Activated CD4-positive, alpha-beta T cell treated with anti-CD3 and anti-CD28 coated beads for 24 hours (primary cell): Measurements from ENCODE around the gene CLIC4.
"Not testable (repeated sequence)": the region's sequence is repeated elsewhere in the genome, so short reads cannot be mapped to it uniquely, and the experiment has no call there.

Experiments
- DNase-seq, 2 donors: peaks; one replicate each; pipeline ENCODE4 v3.0.0-alpha.2; 2020; ENCODE audit warnings: low read depth in 2 of 2

Gene CLIC4

DNA sequence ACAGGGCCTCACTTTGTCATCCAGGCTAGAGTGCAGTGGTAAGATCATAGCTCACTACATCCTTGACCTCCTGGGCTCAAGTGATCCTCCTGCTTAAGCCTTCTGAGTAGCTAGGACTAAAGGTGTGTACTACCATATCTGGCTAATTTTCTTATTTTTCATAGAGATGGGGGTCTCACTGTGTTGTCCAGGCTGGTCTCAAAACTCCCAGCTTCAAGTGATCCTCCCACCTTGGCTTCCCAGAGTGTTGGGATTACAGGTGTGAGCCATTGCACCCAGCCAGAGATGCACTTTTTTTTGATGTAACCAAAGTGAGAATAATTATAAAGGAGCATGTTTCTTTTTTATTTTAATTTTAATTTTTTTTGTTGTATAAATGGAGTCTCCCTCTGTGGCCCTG, 28.4 kb downstream of the CLIC4 start:
- no peak for DNase-seq

GRCh38 chr1:24775348-24775747, 30.1 kb downstream of the CLIC4 start:
- no peak for DNase-seq

- DNase-seq, result no peak
Observed at GRCh38 chr1:24775916-24776315, 30.7 kb downstream of the CLIC4 start.

GRCh38 chr1:24776821-24777220, 31.6 kb downstream of the CLIC4 start:
- DNase-seq, result no peak

GRCh38 chr1:24778141-24778540, 32.9 kb downstream of the CLIC4 start:
- no peak for DNase-seq

DNA sequence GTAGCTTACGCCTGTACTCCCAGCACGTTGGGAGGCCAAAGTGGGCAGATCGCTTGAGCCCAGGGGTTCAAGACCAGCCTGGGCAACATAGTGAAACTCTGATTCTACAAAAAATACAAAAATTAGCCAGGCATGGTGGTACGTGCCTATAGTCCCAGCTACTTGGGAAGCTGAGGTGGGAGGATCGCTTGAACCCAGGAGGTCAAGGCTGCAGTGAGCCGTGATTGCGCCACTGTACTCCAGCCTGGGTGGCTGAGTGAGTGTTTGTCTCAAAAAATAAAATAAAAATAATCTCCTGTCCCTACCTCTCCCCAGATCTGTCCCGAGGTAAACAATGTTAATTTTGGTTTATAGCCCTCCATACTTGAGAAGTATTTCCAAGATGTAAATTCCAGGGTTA, 34.0 kb downstream of the CLIC4 start:
- not testable (repeated sequence) for DNase-seq

- DNase-seq, result no peak
Observed at GRCh38 chr1:24779689-24780464, 34.6 kb downstream of the CLIC4 start.

DNA sequence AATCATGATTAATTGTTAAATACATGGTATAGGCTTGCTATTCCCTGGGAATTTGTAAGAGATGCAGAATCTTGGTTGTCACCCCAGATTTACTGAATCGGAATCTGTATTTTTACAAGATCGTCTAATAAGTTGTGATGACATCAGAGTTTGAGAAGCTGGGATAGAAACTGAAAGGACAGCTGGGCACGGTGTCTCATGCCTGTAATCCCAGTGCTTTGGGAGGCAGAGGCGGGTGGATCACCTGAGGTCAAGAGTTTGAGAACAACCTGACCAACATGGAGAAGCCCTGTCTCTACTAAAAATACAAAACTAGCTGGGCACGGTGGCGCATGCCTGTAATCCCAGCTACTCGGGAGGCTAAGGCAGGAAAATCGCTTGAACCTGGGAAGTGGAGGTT, 35.4 kb downstream of the CLIC4 start:
- DNase-seq, result not testable (repeated sequence)

- no peak for DNase-seq
Observed at GRCh38 chr1:24782689-24783088, 37.4 kb downstream of the CLIC4 start.

- DNase-seq, result no peak
Observed at GRCh38 chr1:24783713-24784112, 38.5 kb downstream of the CLIC4 start.

DNA sequence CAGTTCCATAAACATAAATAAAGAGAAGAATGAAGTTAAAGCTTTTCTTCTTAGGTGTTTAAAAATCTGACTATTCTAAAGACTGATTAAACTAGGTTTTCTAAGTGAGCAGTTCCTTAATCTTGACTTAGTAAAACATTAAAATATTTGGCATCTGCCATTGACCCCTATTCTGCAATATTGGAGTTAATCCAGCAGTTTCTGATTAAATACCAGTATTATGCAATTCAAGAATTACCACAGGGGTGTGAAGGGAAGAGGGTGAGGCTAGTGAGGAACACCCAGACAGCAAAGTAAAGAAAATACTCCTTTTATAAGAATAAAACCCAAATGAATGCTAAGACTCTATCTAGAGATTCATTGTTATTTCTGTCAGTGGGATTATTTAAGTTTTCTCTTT, 40.9 kb downstream of the CLIC4 start:
- DNase-seq, result no peak

DNA sequence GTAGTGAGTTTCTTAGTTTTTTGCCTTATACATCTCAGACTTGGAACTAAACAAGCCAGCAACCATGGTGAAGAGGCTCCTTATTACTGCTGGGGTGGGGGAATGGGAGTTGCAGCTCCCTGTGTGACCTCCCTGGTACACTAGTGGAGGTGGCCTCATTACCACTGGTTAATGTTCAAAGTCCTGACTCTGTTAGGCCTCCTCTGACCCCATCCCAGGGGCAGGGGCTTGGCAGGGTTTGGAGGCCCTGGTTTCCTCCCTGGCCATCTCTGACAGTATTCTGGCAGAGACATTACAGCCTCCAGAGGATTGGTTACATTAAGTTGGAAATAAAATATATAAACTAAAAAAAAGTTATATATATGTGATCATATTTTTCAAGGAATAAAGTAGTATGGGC, 45.2 kb downstream of the CLIC4 start:
- DNase-seq, result no peak

DNA sequence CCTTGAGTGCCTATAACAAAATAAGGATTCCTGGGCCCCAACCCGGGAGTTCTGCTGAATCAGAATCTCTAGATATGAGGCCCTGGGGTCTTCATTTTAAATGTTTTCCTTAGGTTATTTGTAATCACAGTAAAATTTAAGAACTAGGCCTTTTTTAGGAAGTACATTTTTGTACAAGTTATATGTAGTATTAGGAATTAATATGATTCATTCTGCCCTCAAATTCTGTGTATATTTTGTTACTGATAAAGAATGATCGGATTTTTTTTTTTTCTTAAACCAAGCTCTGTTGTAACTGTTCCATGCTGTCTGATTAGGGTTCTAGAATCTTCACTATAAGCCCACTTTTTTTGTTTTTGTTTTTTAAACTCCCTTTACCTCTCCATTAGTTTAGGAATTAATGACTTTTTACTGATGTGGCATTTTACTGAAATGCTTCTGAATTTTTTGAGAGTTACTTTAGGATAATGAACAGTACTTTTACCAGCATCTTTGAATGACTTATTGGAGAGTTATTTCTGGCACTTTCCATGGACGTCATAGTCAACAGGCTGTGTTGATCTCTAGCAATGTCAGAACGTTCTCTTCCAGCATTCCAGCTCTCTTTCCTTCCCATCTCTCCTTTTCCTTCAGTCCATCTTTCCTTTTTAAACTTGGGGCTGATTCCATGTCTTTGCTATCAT, 48.3 kb downstream of the CLIC4 start:
- no peak for DNase-seq

DNA sequence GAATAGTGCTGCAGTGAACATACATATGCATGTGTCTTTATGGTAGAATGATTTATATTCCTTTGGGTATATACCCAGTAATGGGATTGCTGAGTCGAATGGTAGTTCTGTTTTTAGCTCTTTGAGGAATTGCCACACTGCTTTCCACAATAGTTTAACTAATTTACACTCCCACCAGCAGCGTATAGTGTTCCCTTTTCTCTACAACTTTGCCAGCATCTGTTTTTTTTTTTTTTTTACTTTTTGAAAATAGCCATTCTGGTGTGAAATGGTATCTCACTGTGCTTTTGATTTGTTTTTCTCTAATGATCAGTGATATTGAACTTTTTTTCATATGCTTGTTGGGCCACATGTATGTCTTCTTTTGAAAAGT, 48.9 kb downstream of the CLIC4 start:
- not testable (repeated sequence) for DNase-seq

GRCh38 chr1:24795236-24795635, 50.0 kb downstream of the CLIC4 start:
- DNase-seq, result no peak

GRCh38 chr1:24796524-24796923, 51.3 kb downstream of the CLIC4 start:
- DNase-seq, result no peak

DNA sequence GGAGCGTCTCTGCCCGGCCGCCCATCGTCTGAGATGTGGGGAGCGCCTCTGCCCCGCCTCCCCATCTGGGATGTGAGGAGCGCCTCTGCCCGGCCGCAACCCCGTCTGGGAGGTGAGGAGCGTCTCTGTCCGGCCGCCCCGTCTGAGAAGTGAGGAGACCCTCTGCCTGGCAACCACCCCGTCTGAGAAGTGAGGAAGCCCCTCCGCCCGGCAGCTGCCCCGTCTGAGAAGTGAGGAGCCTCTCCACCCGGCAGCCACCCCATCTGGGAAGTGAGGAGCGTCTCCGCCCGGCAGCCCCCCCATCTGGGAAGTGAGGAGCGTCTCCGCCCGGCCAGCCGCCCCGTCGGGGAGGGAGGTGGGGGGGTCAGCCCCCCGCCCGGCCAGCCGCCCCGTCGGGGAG, 54.0 kb downstream of the CLIC4 start:
- DNase-seq, result not testable (repeated sequence)

DNA sequence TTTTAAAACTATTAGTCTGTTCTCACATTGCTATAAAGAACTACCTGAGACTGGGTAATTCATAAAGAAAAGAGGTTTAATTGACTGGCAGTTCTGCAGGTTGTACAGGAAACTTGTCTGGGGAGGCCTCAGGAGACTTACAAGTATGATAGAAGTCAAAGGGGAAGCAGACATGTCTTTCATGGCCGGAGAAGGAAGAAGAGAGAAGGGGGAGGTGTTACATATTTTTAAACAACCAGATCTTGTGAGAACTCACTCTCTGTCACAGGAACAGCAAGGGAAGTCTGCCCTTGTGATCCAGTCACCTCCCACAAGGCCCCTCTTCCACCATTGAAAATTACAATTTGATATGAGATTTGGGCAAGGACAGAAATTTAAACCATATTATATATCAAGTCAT, 55.9 kb downstream of the CLIC4 start:
- no peak for DNase-seq

GRCh38 chr1:24803220-24803619, 58.0 kb downstream of the CLIC4 start:
- DNase-seq, result no peak

GRCh38 chr1:24803987-24804530, 58.8 kb downstream of the CLIC4 start:
- DNase-seq, result no peak

- no peak for DNase-seq
Observed at GRCh38 chr1:24805534-24806301, 60.5 kb downstream of the CLIC4 start.

- DNase-seq, result no peak
Observed at GRCh38 chr1:24806588-24806987, 61.3 kb downstream of the CLIC4 start.
